Spleen (tissue), 7 donors: ENCODE measurements around the gene CACNA2D2.

Experiments
- CTCF ChIP-seq, 11 experiments: fragments of 200-600 bp in 7 of 11; fragments of 450-650 bp in 4 of 11; sonication (generic) in 4 of 11; IDR thresholded peaks in 8 of 11; conservative IDR thresholded peaks in 3 of 11; 1 replicate in 7 of 11; 2 replicates in 4 of 11; pipeline versions ENCODE4 v1.4.0 to v1.8.0; 2016 to 2021; ENCODE audit warnings: antibody characterized with exemption in 11 of 11, inconsistent platforms in 4 of 11, mild to moderate bottlenecking in 1 of 11
- POLR2A ChIP-seq, 3 donors: fragments of 450-650 bp; IDR thresholded peaks; one replicate each; pipeline ENCODE4 v1.5.1; 2017; ENCODE audit warnings: antibody characterized with exemption in 3 of 3, mild to moderate bottlenecking in 1 of 3
- POLR2AphosphoS5 ChIP-seq, 3 donors: sonication (generic); formaldehyde crosslinking; IDR thresholded peaks; one replicate each; pipeline ENCODE4 v1.5.1; 2017; ENCODE audit warnings: antibody characterized with exemption in 3 of 3
- donor health status: DM: no; HTN: no; CAD: no; lungs with moderate emphysema.
- donor health status: DM: no; HTN: no; CAD: no.
- donor health status: DM: no; HTN: no; CAD: no.

- TF ChIP-seq CTCF (IDR thresholded peaks at IDR 0.05 in 8 of 11, conservative IDR thresholded peaks at IDR 0.05 in 3 of 11) = no peak
- TF ChIP-seq POLR2A (IDR thresholded peaks at IDR 0.05) = no peak
- no peak for TF ChIP-seq POLR2AphosphoS5 (IDR thresholded peaks at IDR 0.05)
Measured at GRCh38 chr3:50388720-50389413, 114.6 kb downstream of the CACNA2D2 start.
